HUDEP-2 (cell line): ENCODE data around the gene RAPGEF4.
A peak's percentile ranks its signal among the peaks of the same experiment; 100 is the strongest.

Experiments
- DNase-seq, 76 experiments: peaks; one replicate each; lab custom pipeline; 2025; ENCODE audit not compliant: unreplicated experiment in 76 of 76; lab: John Stamatoyannopoulos, UW

Gene RAPGEF4

GRCh38 chr2:172735582-172736423 is at the start of gene RAPGEF4:
TSS of gene RAPGEF4 (plus strand) at chr2:172735845. CDS start at chr2:172735984, 139 bp downstream.
- DNase-seq, result peak in 10 of 76 experiments; percentile 3 to 46 (median 18)

DNA sequence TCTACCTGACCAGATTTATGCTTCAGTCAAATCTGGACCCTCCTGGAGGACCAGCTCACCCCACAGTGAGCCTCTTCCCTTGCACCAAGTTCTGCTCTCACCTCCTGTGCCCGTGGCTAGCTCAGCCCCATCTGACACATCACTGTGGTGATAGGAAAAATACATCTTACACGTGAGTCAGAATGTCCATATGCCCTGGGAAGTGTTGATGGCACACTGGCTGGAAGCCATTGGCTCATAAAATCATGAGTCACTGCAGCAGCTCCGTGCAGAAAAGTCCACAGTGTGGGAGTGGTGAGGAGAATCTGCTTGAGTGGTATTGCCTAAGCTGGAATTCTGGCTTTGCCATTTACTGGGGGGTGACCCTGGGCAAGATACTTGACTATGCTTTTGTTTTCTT is 42.6 kb upstream of the RAPGEF4 start:
- DNase-seq, result peak in 26 of 76 experiments; percentile 3 to 69 (median 27)

GRCh38 chr2:172693529-172694455 is 41.9 kb upstream of the RAPGEF4 start:
- DNase-seq, result no peak

GRCh38 chr2:172697296-172697695 is 38.3 kb upstream of the RAPGEF4 start:
- DNase-seq, result peak in 12 of 76 experiments; percentile 1 to 54 (median 22)

DNA sequence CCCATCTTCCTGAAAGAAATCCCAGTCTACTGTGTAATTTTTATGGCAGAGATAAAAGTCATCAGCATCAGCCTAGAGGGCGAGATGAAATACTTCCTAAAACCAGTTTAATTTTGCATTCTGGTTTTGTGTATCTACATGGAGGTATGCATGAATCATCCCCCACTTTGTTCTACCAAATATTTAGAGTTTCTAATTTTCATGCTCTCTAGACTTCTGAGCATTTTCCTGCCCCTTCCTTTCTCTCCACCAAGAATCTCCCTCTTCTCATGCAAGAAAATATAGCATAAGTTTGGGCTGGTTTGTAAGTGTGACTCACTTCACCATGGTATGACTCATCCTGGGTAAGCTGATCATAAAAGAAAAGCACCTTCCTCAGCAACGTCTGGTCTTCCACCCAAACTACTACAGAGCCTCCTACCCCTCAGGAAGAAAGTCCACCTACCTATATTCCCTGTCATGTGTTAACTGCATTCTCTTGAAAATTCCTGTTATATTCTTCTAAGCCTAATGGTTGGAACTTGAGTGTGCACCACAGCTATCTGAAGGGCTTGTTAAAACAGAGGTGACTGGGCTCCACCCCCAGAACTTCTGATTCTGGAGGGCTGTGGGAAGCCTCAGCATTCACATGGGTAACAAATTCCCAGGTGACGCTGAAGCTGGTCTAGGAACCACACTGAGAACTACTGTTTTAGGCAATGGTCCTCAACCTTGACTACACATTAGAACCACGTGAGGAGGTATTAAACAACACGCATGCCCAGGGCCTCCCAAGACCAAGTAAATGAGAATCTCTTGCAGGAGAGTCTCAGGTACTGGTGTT is 37.4 kb upstream of the RAPGEF4 start:
- DNase-seq, result peak in 17 of 76 experiments; percentile 15 to 56 (median 27)

GRCh38 chr2:172701250-172701649 is 34.4 kb upstream of the RAPGEF4 start:
- DNase-seq, result no peak

- DNase-seq, result no peak
Measured at GRCh38 chr2:172702451-172702850, 33.2 kb upstream of the RAPGEF4 start.

- peak in 10 of 76 experiments; percentile 3 to 25 (median 10) for DNase-seq
Measured at GRCh38 chr2:172704072-172704936, 31.3 kb upstream of the RAPGEF4 start.

DNA sequence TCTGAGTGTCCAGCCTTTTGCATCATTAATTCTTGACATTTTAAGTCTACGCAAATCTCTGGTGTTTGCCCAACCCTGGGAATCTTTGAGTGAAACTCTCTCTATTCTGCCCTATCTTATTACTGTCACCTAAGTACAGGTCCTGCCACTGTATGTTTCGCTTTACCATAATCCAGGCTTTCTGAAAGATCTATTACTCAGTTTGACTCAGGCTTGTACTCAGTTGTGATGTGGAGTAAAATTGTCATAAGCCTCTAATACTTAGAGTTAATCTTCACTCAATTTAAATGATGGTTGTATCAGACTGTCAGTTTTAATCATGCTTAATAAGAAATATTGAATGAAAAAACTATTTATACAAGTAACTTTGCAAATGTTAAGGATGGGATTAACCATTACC is 30.3 kb upstream of the RAPGEF4 start:
- no peak for DNase-seq

DNA sequence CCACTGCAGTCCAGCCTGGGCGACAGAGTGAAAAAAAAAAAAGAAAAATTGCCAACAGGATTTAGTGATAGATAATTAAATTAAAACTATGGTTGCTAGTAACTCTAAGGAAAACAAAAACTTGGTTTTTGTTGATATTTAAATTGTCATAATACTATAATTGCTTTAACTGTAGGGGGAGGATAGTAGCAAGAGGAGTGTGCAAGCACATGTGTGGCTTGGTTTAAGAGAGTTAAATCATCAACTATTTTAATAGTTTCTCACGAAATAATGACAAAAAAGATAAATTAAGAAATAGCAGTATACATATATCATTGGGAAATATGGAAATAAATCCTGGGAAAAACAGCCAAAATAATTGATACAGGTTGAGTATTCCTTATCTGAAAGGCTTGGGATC is 27.4 kb upstream of the RAPGEF4 start:
- no peak for DNase-seq

GRCh38 chr2:172709566-172710291 is 25.9 kb upstream of the RAPGEF4 start:
- no peak for DNase-seq

GRCh38 chr2:172710584-172711047 is 25.0 kb upstream of the RAPGEF4 start:
- peak in 19 of 76 experiments; percentile 3 to 45 (median 14) for DNase-seq

DNA sequence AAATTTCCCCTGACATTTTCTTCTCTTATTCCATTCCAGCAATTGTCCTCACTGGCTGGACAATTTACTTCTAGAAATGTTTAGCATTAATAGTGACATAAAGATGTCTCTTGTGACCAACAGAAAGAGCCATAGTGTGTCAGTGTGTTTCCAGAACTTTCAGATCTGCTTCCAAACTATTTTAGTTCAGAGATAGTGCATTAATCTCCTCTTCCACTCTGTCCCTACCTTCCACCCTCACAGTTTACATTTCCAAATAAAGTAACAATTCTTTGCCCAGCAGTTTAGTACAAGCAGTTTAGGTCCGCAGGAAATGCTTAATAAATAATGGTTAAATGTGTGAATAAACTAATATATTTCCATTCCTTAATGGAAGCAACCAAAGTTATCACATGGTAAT is 24.5 kb upstream of the RAPGEF4 start:
- DNase-seq, result no peak

DNA sequence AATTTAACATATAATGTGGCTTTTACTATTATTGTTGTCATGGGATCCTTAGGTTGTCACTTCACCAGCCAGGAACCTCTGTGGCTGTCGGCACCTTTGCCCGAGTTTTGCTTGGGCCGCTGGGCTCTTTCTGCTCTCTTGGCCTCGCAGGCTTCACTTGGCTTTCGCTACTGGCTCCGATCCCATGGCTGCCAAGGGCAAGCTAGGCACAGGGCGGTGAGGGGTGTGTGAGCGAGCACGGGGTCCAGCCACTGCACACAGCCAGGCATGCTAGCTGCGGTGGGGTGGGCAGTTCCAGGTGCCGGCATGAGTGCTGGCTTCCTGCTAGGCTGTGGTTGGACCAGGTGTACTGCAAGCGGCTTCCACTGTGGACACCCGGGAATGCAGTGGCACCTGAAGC is 23.4 kb upstream of the RAPGEF4 start:
- DNase-seq, result no peak

GRCh38 chr2:172713365-172713875 is 22.2 kb upstream of the RAPGEF4 start:
- no peak for DNase-seq

DNA sequence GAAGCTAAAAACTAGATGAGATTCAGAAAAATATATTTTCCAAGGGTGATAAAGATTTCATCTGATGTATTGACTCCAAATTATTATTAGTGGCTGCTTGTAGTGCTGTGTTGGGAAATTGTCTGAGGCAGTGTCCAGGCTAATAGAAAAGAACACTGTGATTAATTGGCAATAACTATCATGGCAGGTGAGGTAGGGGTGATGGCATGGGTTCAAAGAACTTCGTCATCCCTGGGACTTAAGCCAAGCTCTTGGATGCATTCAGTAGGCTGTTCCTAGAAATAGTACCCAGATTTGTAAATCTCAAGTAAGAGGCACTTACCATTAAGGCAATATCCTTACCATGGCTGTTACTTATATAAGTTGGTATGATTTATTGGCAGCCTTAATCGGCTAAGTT is 13.2 kb upstream of the RAPGEF4 start:
- DNase-seq, result no peak

- DNase-seq, result no peak
Measured at GRCh38 chr2:172723286-172723685, 12.4 kb upstream of the RAPGEF4 start.

- no peak for DNase-seq
Measured at GRCh38 chr2:172724724-172725123, 10.9 kb upstream of the RAPGEF4 start.

DNA sequence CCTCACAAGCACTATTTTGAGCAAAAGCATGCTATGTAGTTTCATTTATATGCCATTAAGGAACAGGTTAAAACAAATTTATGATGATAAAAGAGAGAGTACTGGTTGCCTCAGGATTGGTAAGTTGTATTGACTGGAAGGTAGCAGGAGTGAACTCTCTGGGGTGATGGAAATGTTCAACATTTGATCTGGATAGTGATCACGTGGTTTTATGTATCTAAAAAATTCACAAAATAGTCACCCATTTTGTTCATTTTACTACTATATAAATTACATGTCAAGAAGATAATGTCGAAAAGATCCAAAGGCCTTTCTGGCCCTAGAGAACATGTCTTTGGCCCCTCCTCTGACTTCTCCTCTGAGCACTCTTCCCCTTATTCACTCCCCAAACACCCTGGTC is 10.4 kb upstream of the RAPGEF4 start:
- no peak for DNase-seq
